ENCODE data around the gene SLC4A2.
"Not testable (repeated sequence)": the region's sequence is repeated elsewhere in the genome, so short reads cannot be mapped to it uniquely, and the experiment has no call there.

Gene SLC4A2

GRCh38 chr7:151024435-151025056 is 34.8 kb upstream of the SLC4A2 start, which contains the start of gene ATG9B:
Gene ATG9B (minus strand): TSS chr7:151024494. CDS start chr7:151024423, 71 bp downstream.
- no peak for DNase-seq

- no peak for DNase-seq
These were observed 33.3 kb upstream of the SLC4A2 start for GRCh38 chr7:151025924-151026671.

GRCh38 chr7:151026771-151027727 is 32.3 kb upstream of the SLC4A2 start:
- not testable (repeated sequence) for DNase-seq

- not testable (repeated sequence) for DNase-seq
These were observed 31.7 kb upstream of the SLC4A2 start for GRCh38 chr7:151027728-151028130.

GRCh38 chr7:151028131-151028947 is 31.1 kb upstream of the SLC4A2 start, which contains the start of gene ABCB8:
Gene ABCB8 (plus strand): TSS chr7:151028450. CDS start chr7:151028516, 66 bp downstream.
- DNase-seq: peak; percentile 96

GRCh38 chr7:151028948-151029501 is 30.4 kb upstream of the SLC4A2 start:
- no peak for DNase-seq

- no peak for DNase-seq
These were observed 28.4 kb upstream of the SLC4A2 start for GRCh38 chr7:151031011-151031410.

- no peak for DNase-seq
These were observed 26.2 kb upstream of the SLC4A2 start for GRCh38 chr7:151032936-151033863.

- DNase-seq: no peak
These were observed 25.5 kb upstream of the SLC4A2 start for GRCh38 chr7:151033864-151034249.

GRCh38 chr7:151034312-151035025 is 24.9 kb upstream of the SLC4A2 start:
- no peak for DNase-seq

GRCh38 chr7:151035026-151035717 is 24.2 kb upstream of the SLC4A2 start:
- no peak for DNase-seq

GRCh38 chr7:151035902-151036301 is 23.5 kb upstream of the SLC4A2 start:
- no peak for DNase-seq

GRCh38 chr7:151038951-151039849 is 20.2 kb upstream of the SLC4A2 start:
- DNase-seq: no peak

GRCh38 chr7:151039850-151040548 is 19.4 kb upstream of the SLC4A2 start:
- DNase-seq: no peak

- DNase-seq: no peak
These were observed 18.6 kb upstream of the SLC4A2 start for GRCh38 chr7:151040616-151041375.

GRCh38 chr7:151043449-151043848 is 15.9 kb upstream of the SLC4A2 start:
- DNase-seq: not testable (repeated sequence)

- DNase-seq: no peak
These were observed 15.4 kb upstream of the SLC4A2 start for GRCh38 chr7:151043959-151044358.
